SU-DHL-6 (cell line): ENCODE measurements around the gene AK1.

Experiments used
- H2AFZ ChIP-seq: fragments of 200-600 bp; sonication (generic); 2 replicates; pipeline ENCODE4 v1.6.1; 2014; ENCODE audit warnings: low read depth, mild to moderate bottlenecking, moderate library complexity, mixed read lengths, antibody characterized with exemption, low read length; ENCODE audit not compliant: severe bottlenecking
- H3F3A ChIP-seq: fragments of 200-600 bp; shearing (Covaris generic); 2 replicates; pipeline ENCODE4 v1.6.0; 2016; ENCODE audit warnings: antibody characterized with exemption, mild to moderate bottlenecking; ENCODE audit not compliant: insufficient read depth
- H3K27ac ChIP-seq: fragments of 200-600 bp; sonication (generic); 2 replicates; pipeline ENCODE4 v1.5.1; 2016; ENCODE audit warnings: low read depth, mild to moderate bottlenecking, low read length, moderate library complexity, mixed read lengths
- H3K27me3 ChIP-seq: fragments of 200-600 bp; sonication (generic), shearing (Covaris generic); 2 replicates; pipeline ENCODE4 v1.6.0; 2014; ENCODE audit warnings: mild to moderate bottlenecking, low read length
- H3K36me3 ChIP-seq: fragments of 200-600 bp; sonication (generic); 2 replicates; pipeline ENCODE4 v1.6.1; 2014; ENCODE audit warnings: mild to moderate bottlenecking, low read length, mixed read lengths
- H3K4me2 ChIP-seq: fragments of 300-600, 200-600 bp; shearing (Covaris generic), sonication (generic); 2 replicates; pipeline ENCODE4 v1.6.0; 2014; ENCODE audit warnings: low read length, low read depth, mild to moderate bottlenecking; ENCODE audit not compliant: poor library complexity, severe bottlenecking
- H3K4me3 ChIP-seq: fragments of 200-600 bp; sonication (generic); 2 replicates; pipeline ENCODE4 v1.5.1; 2014; ENCODE audit warnings: antibody characterized with exemption, low read length, mild to moderate bottlenecking, mixed read lengths; ENCODE audit not compliant: insufficient read depth, poor library complexity, severe bottlenecking
- H3K79me2 ChIP-seq: fragments of 200-600 bp; sonication (generic); 2 replicates; pipeline ENCODE4 v1.6.1; 2014; ENCODE audit warnings: mild to moderate bottlenecking, low read length, moderate library complexity; ENCODE audit not compliant: insufficient read depth
- H3K9ac ChIP-seq: fragments of 200-600 bp; sonication (generic); 2 replicates; pipeline ENCODE4 v1.7.0; 2014; ENCODE audit warnings: mild to moderate bottlenecking, low read length
- H3K9me2 ChIP-seq: fragments of 200-600 bp; sonication (generic); replicated peaks from 2 replicates; pipeline ENCODE4 v1.6.1; 2014; ENCODE audit warnings: low read length; ENCODE audit not compliant: insufficient read depth
- H3K9me3 ChIP-seq: fragments of 200-600 bp; sonication (generic); 2 replicates; pipeline ENCODE4 v1.6.1; 2014; ENCODE audit warnings: low read length, mixed read lengths; ENCODE audit not compliant: insufficient read depth
- H4K20me1 ChIP-seq: fragments of 200-600 bp; sonication (generic); 2 replicates; pipeline ENCODE4 v1.6.1; 2014; ENCODE audit warnings: low read depth, mild to moderate bottlenecking, antibody characterized with exemption, low read length, moderate library complexity, mixed read lengths
- CTCF ChIP-seq: fragments of 200-600 bp; sonication (generic); IDR thresholded peaks from one replicate; pipeline ENCODE4 v1.5.1; 2017; ENCODE audit warnings: antibody characterized with exemption, mild to moderate bottlenecking, low read length, moderate library complexity; ENCODE audit not compliant: insufficient read depth, poor library complexity, severe bottlenecking
- EZH2phosphoT487 ChIP-seq: fragments of 200-600 bp; sonication (generic), shearing (Covaris generic); conservative IDR thresholded peaks from 2 replicates; pipeline ENCODE4 v1.6.1; 2018; ENCODE audit warnings: mild to moderate bottlenecking, antibody characterized with exemption, low read length, moderate library complexity, mixed read lengths

The AK1 gene

GRCh38 chr9:127899128-127899943 lies 21.9 kb upstream of the AK1 start, which contains the start of gene ST6GALNAC6:
TSS of gene ST6GALNAC6 (minus strand) at chr9:127899603. CDS start at chr9:127897981, 1,622 bp downstream.
- Histone ChIP-seq H3F3A (0 out of 2 replicates have a peak, but pooled peaks cover 4% of the 10 kb centered on the region), H3K27ac (no peak within 1 kb of the TSS), H3K4me3 (peak within 1 kb of the TSS; percentile 70), H2AFZ (peak within 1 kb of the TSS; percentile 68), H3K27me3 (no peaks in the 10 kb centered on the region), H3K9me3 (no peaks in the 10 kb centered on the region), H4K20me1 (no peaks in the 10 kb centered on the region), H3K9me2 (no peaks in the 10 kb centered on the region), H3K9ac (peak within 1 kb of the TSS; percentile 65), H3K36me3 (no peaks in the 10 kb centered on the region), H3K79me2 (no peaks in the 10 kb centered on the region), H3K4me2 (peak within 1 kb of the TSS; percentile 80)
- TF ChIP-seq CTCF: no peak
- no peak for TF ChIP-seq EZH2phosphoT487

- peak overlapping the region; percentile 68 for H2AFZ ChIP-seq
- H3K4me3 ChIP-seq: peak overlapping the region; percentile 70
- H3K9me2 ChIP-seq: no peaks in the 10 kb centered on the region
- H3F3A ChIP-seq: 0 out of 2 replicates have a peak, but pooled peaks cover 4% of the 10 kb centered on the region
- peak overlapping the region; percentile 80 for H3K4me2 ChIP-seq
- TF ChIP-seq CTCF (no peak), EZH2phosphoT487 (no peak)
- H3K27ac ChIP-seq: no peak overlapping the region
- no peaks in the 10 kb centered on the region for H3K79me2 ChIP-seq
- H3K9me3 ChIP-seq: peaks cover under 1% of the 10 kb centered on the region; the same call in 1 of the 2 replicates
- no peaks in the 10 kb centered on the region for H3K27me3 ChIP-seq
- H4K20me1 ChIP-seq: no peaks in the 10 kb centered on the region
- no peaks in the 10 kb centered on the region for H3K36me3 ChIP-seq
- H3K9ac ChIP-seq: peak overlapping the region; percentile 65
Observed at GRCh38 chr9:127898433-127899127, 21.1 kb upstream of the AK1 start.

- Histone ChIP-seq H3K9me2 (no peaks in the 10 kb centered on the region), H3K27ac (no peak overlapping the region), H3K9me3 (peaks cover 10% of the 10 kb centered on the region), H3K4me2 (no peak overlapping the region), H3K36me3 (no peaks in the 10 kb centered on the region), H3K27me3 (no peaks in the 10 kb centered on the region), H3F3A (0 out of 2 replicates have a peak, but pooled peaks cover 4% of the 10 kb centered on the region), H2AFZ (no peak overlapping the region), H3K4me3 (no peak overlapping the region), H4K20me1 (no peaks in the 10 kb centered on the region), H3K9ac (no peak overlapping the region), H3K79me2 (no peaks in the 10 kb centered on the region)
- TF ChIP-seq CTCF: no peak
- no peak for TF ChIP-seq EZH2phosphoT487
Observed at GRCh38 chr9:127897193-127897692, 19.8 kb upstream of the AK1 start.
